Heart left ventricle (tissue), 13 donors: Measurements from ENCODE around the gene ISL2.

Experiments
- POLR2A ChIP-seq, 2 donors: fragments of 450-650 bp; IDR thresholded peaks; one replicate each; pipeline ENCODE4 v1.6.1; 2017; ENCODE audit warnings: antibody characterized with exemption in 2 of 2, mild to moderate bottlenecking in 2 of 2, moderate library complexity in 2 of 2
- TF ChIP-seq, protein P1 (sequence below), 12 donors: fragments of 200-600 bp; sonication (generic) in 4 of 12; IDR thresholded peaks; one replicate each; pipeline versions ENCODE4 v1.5.0 to v1.8.0; 2018 to 2022; ENCODE audit warnings: antibody characterized with exemption in 12 of 12, mild to moderate bottlenecking in 5 of 12
- donor health status: ischemic (EF 13 %, LVEDD 7.1; RV severe dilation, severe dysfunction).
- donor health status: DM: no; HTN: yes; CAD: no.
- donor health status: DM: no; HTN: no; CAD: no.
- donor health status: ischemic (EF 25% LVEDD 6.9; RV normal size, moderate dysfunction).
- donor health status: ischemic (EF 25% LVEDD 5.7; RV mildly dilated, moderate dysfunction).
- donor health status: ischemic (EF 35%, LVEDD 5.7; RV mildly dilated, moderate dysfunction).
- donor health status: nonischemic (EF 11% LVEDD 7.7; RV severe dilation, severe dysfunction).
- donor health status: DM: yes; HTN: yes; CAD: no.
- donor health status: PGD.
- donor health status: ischemic (EF 29% LVEDD 5.4; RV normal size, mild dysfunction).
- donor health status: nonischemic (EF 23%, LVEDD 6.1; RV moderate dilation, normal function).

DNA sequence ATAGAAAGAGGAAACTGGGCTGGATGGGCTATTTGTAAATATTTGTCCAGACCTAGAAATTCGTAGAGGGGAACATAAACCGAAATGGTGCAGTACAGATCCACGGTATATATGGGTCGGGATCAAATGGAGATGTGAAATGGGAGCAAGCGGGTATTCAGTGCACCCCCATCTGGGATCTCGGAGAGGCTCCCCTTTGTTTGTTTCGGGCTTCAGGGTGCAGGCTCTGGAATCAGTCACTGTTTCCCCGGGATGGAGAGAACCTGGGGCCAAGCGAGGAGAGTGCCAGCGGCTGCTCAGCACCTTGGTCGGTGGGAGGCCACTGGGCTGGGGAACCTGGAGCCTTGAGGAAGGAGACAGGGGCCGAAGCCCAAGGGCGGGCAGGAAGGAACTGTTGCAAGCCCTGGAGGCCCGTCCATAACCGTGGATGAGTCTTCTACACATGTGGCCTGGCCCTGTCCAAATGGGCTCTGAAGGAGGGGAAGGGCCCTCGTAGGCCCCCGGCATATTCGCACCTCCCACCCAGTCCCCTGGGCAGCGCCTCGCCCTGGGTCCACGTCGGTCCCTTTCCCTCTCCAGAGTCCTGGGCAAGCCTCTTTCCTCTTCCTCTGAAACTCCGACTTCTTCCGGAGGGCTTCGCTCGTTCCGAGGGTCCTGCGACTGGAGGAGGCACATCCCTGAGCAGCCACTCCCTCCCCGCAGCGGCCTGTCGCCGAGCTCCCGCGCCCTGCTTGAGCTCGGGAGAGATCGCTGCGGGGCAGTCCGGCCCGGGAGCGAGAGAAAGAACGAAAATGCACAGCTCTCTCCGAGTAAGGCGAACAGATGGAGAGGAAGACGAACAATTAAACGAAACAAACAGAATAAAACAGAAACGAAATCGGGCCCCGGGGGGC is 3.0 kb downstream of the ISL2 start:
- no peak for TF ChIP-seq POLR2A (IDR thresholded peaks at IDR 0.05)
- TF ChIP-seq, protein P1, sequence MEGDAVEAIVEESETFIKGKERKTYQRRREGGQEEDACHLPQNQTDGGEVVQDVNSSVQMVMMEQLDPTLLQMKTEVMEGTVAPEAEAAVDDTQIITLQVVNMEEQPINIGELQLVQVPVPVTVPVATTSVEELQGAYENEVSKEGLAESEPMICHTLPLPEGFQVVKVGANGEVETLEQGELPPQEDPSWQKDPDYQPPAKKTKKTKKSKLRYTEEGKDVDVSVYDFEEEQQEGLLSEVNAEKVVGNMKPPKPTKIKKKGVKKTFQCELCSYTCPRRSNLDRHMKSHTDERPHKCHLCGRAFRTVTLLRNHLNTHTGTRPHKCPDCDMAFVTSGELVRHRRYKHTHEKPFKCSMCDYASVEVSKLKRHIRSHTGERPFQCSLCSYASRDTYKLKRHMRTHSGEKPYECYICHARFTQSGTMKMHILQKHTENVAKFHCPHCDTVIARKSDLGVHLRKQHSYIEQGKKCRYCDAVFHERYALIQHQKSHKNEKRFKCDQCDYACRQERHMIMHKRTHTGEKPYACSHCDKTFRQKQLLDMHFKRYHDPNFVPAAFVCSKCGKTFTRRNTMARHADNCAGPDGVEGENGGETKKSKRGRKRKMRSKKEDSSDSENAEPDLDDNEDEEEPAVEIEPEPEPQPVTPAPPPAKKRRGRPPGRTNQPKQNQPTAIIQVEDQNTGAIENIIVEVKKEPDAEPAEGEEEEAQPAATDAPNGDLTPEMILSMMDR (IDR thresholded peaks at IDR 0.05) = no peak
